Endothelial cell of umbilical vein (primary cell): ENCODE results near the gene RLF. TPM values are rescaled to one million over a fixed set of nuclear protein-coding genes. Genes with fewer than 3 reads are reported as not detected.

Source experiments
- BruUV-seq: library from RNA; stranded (reverse); fragments of 400-500 nt; replicated peaks from 2 replicates; lab custom pipeline; 2021; lab: Mats Ljungman, UMichigan
- CTCF ChIA-PET: fragments of 300-600, 350-600 bp; sonication (Branson Sonifier 250); formaldehyde crosslinking; loops from one replicate; lab custom pipeline; 2021; ENCODE audit warnings: antibody characterized with exemption, inconsistent platforms; lab: Charles Lee
- POLR2A ChIA-PET: fragments of 300-600, 350-600 bp; sonication (Branson Sonifier 250); formaldehyde crosslinking; loops from one replicate; lab custom pipeline; 2021; ENCODE audit warnings: antibody characterized with exemption, inconsistent platforms; lab: Charles Lee
- DNase-seq: peaks from one replicate; pipeline ENCODE4 v3.0.0-alpha.2; 2011; ENCODE audit warnings: low read depth, low spot score
- FAIRE-seq: peaks from 2 replicates; lab custom pipeline; 2011; peaks lifted over from hg19 to GRCh38; lab: Jason Lieb, UNC
- H2AFZ ChIP-seq: 2 replicates; pipeline ENCODE4 v1.6.0; 2012; ENCODE audit warnings: low read depth, low read length, control low read depth, inconsistent platforms
- H3K27ac ChIP-seq: 2 replicates; pipeline ENCODE4 v1.5.1; 2011; ENCODE audit warnings: low read depth, mild to moderate bottlenecking, control low read depth, low read length, moderate library complexity; ENCODE audit not compliant: insufficient read depth
- H3K27me3 ChIP-seq, 2 experiments: 2 replicates each; pipeline versions ENCODE4 v1.6.0 to v1.6.1; 2011; ENCODE audit warnings: low read length in 2 of 2, mixed read lengths in 1 of 2; ENCODE audit not compliant: control insufficient read depth in 2 of 2, insufficient read depth in 2 of 2
- H3K36me3 ChIP-seq, 2 experiments: 2 replicates in 1 of 2; 3 replicates in 1 of 2; pipeline ENCODE4 v1.5.1; 2011; ENCODE audit warnings: low read length in 2 of 2, mild to moderate bottlenecking in 1 of 2, moderate library complexity in 1 of 2; ENCODE audit not compliant: control insufficient read depth in 2 of 2, insufficient read depth in 2 of 2; ENCODE audit errors: extremely low read depth in 1 of 2
- H3K4me1 ChIP-seq: 3 replicates; pipeline ENCODE4 v1.5.1; 2011; ENCODE audit warnings: mild to moderate bottlenecking, low read length; ENCODE audit not compliant: control insufficient read depth, insufficient read depth; ENCODE audit errors: extremely low read depth
- H3K4me2 ChIP-seq: 2 replicates; pipeline ENCODE4 v1.6.1; 2011; ENCODE audit warnings: low read length, control low read depth, mixed read lengths; ENCODE audit not compliant: insufficient read depth
- H3K4me3 ChIP-seq, 3 experiments: fragments of 200-600 bp in 1 of 3; sonication (generic), shearing (Covaris generic) in 1 of 3; replicated peaks in 1 of 3; 2 replicates each; pipeline ENCODE4 v1.5.1; 2011 to 2016; ENCODE audit warnings: control low read depth in 3 of 3, low read length in 3 of 3, mild to moderate bottlenecking in 2 of 3, inconsistent platforms in 1 of 3, low read depth in 1 of 3, moderate library complexity in 1 of 3; ENCODE audit not compliant: insufficient read depth in 1 of 3
- H3K79me2 ChIP-seq: 2 replicates; pipeline ENCODE4 v1.6.0; 2012; ENCODE audit warnings: low read length, inconsistent platforms; ENCODE audit not compliant: control insufficient read depth, insufficient read depth
- H3K9ac ChIP-seq: replicated peaks from 2 replicates; pipeline ENCODE3; 2011; ENCODE audit warnings: low read length, control low read depth; ENCODE audit not compliant: insufficient read depth; ENCODE audit errors: extremely low read depth
- H3K9me1 ChIP-seq: replicated peaks from 3 replicates; pipeline ENCODE4 v1.6.0; 2011; ENCODE audit warnings: mild to moderate bottlenecking, low read length; ENCODE audit not compliant: control insufficient read depth, insufficient read depth; ENCODE audit errors: extremely low read depth
- H3K9me3 ChIP-seq: replicated peaks from 2 replicates; pipeline ENCODE4 v1.5.1; 2012; ENCODE audit warnings: low read length, inconsistent platforms; ENCODE audit not compliant: control insufficient read depth, insufficient read depth
- H4K20me1 ChIP-seq: replicated peaks from 2 replicates; pipeline ENCODE3; 2011; ENCODE audit warnings: mild to moderate bottlenecking, low read length; ENCODE audit not compliant: control insufficient read depth, insufficient read depth; ENCODE audit errors: extremely low read depth
- FOS ChIP-seq: IDR thresholded peaks from 2 replicates; pipeline ENCODE4 v1.6.1; 2011; ENCODE audit warnings: mild to moderate bottlenecking, low read length, moderate library complexity, borderline replicate concordance; ENCODE audit not compliant: insufficient read depth
- JUN ChIP-seq: IDR thresholded peaks from 2 replicates; pipeline ENCODE4 v1.6.1; 2011; ENCODE audit warnings: borderline replicate concordance, low read depth; ENCODE audit not compliant: insufficient read length, insufficient read depth
- MAX ChIP-seq: IDR thresholded peaks from 2 replicates; pipeline ENCODE4 v1.6.1; 2011; ENCODE audit not compliant: insufficient read depth, insufficient read length
- MYC ChIP-seq: IDR thresholded peaks from one replicate; pipeline ENCODE4 v1.6.1; 2011; ENCODE audit warnings: mild to moderate bottlenecking, low read depth, low read length
- POLR2A ChIP-seq: IDR thresholded peaks from 2 replicates; pipeline ENCODE4 v1.6.1; 2012; ENCODE audit warnings: low read depth, mild to moderate bottlenecking, control low read depth, low read length
- POLR2AphosphoS5 ChIP-seq: IDR thresholded peaks from 2 replicates; pipeline ENCODE4 v1.6.1; 2012; ENCODE audit warnings: low read depth, mild to moderate bottlenecking, control low read depth, low read length, moderate library complexity; ENCODE audit not compliant: insufficient read depth
- dilution Hi-C: fragments of 300-500 bp; cut with MboI; formaldehyde crosslinking; loops from one replicate; pipeline ENCODE4 v1.15.0; 2019; ENCODE audit warnings: low sequenced_read_pairs; ENCODE audit not compliant: extremely low pct_ligation_motif_present
- intact Hi-C: fragments of 100-400 bp; cut with micrococcal nuclease; formaldehyde crosslinking; loops from one replicate; pipeline ENCODE4 v1.10.0; 2022
- polyA plus RNA-seq, 4 experiments: library from polyadenylated mRNA; depleted of rRNA in 3 of 4; stranded (reverse) in 3 of 4; unstranded in 1 of 4; fragments of >200 nt; gene quantifications; 2 replicates each; pipeline versions ENCODE4 v1.2.1 to v1.2.3, GENCODE V29; 2011 to 2012; ENCODE audit warnings: missing spikeins in 1 of 4
- total RNA-seq: library from RNA; stranded (reverse); gene quantifications from 2 replicates; pipeline ENCODE4 v1.2.3, GENCODE V29; 2021

Gene RLF
- total and polyA plus RNA-seq, 2 donors (not counting 3 experiments of a cell fraction or from before 2014, with no cell fraction given) = 2.7 to 9.4 TPM

- FAIRE-seq = peak; percentile 99
- Histone ChIP-seq H3K4me1 (peaks cover 9% of the 10 kb centered on the region), H4K20me1 (no peaks in the 10 kb centered on the region), H3K36me3 (peaks cover 6 to 8% of the 10 kb centered on the region in 2 experiments), H3K27ac (peak within 1 kb of the TSS; percentile 86), H3K9ac (peak within 1 kb of the TSS; percentile 99), H3K9me3 (no peaks in the 10 kb centered on the region), H3K4me3 (peak within 1 kb of the TSS; percentile 59 to 91 (median 89)), H2AFZ (peak within 1 kb of the TSS; percentile 87), H3K79me2 (peaks cover 29% of the 10 kb centered on the region), H3K4me2 (peak within 1 kb of the TSS; percentile 89), H3K9me1 (no peaks in the 10 kb centered on the region), H3K27me3 (no peaks in the 10 kb centered on the region)
- POLR2A ChIA-PET = interaction anchor here (0.7 kb wide), 2 partner anchors 198 to 519 kb away, joined by 3 to 5 read pairs; partner anchors contain the start of gene PPIE
- dilution Hi-C loops = no loop called here
- peak; percentile 83 for TF ChIP-seq POLR2AphosphoS5
- TF ChIP-seq FOS = no peak
- TF ChIP-seq JUN = no peak
- TF ChIP-seq MYC = peak; percentile 82
- TF ChIP-seq POLR2A = peak; percentile 88
- CTCF ChIA-PET = interaction anchor here (0.9 to 1.9 kb wide), 7 partner anchors 10 to 114 kb away, joined by 3 to 6 read pairs (median 6); partner anchors contain the start of gene TMCO2
- peak; percentile 95 for DNase-seq
- BruUV-seq = no TSS peak
- intact Hi-C loops = loop anchor here (1.0 to 5.0 kb wide), 4 partner anchors 57 to 216 kb away; partner anchors contain the start of genes CAP1 and RLF
Measured at GRCh38 chr1:40257688-40258444, 96.7 kb downstream of the RLF start, which contains the start of gene ZMPSTE24. Gene ZMPSTE24 (plus strand): TSS chr1:40258236. CDS start chr1:40258272, 36 bp downstream.

GRCh38 chr1:40258445-40258769 lies 97.2 kb downstream of the RLF start:
- DNase-seq = peak; percentile 62
- Histone ChIP-seq H3K9ac (peak overlapping the region; percentile 86), H2AFZ (peak overlapping the region; percentile 87), H4K20me1 (no peaks in the 10 kb centered on the region), H3K36me3 (peaks cover 8 to 10% of the 10 kb centered on the region in 2 experiments), H3K4me1 (peaks cover 9% of the 10 kb centered on the region), H3K9me3 (no peaks in the 10 kb centered on the region), H3K79me2 (peaks cover 29% of the 10 kb centered on the region), H3K4me3 (peak overlapping the region; percentile 59 to 91 (median 89)), H3K9me1 (no peaks in the 10 kb centered on the region), H3K27me3 (no peaks in the 10 kb centered on the region), H3K27ac (peak overlapping the region; percentile 52), H3K4me2 (peak overlapping the region; percentile 80)
- intact Hi-C loops = loop anchor here (1.0 to 5.0 kb wide), 3 partner anchors 57 to 216 kb away; partner anchors contain the start of genes CAP1 and RLF
- CTCF ChIA-PET = interaction anchor here (1.0 to 1.4 kb wide), 4 partner anchors 10 to 114 kb away, joined by 5 to 6 read pairs (median 6); partner anchors contain the start of gene TMCO2
- TF ChIP-seq MAX = no peak
- POLR2A ChIA-PET = no interaction called here
- dilution Hi-C loops = no loop called here
- FAIRE-seq = no peak
- BruUV-seq = TSS peak; percentile 68
